GM10248 (cell line): Measurements from ENCODE around the gene EPB41L4B.

Experiments
- CTCF ChIA-PET: fragments of 300-600 bp; sonication (Branson Sonifier 250); formaldehyde crosslinking; extraction: SDS; loops from one replicate; lab custom pipeline; 2021; ENCODE audit warnings: antibody characterized with exemption; lab: Yijun Ruan, JAX
- POLR2A ChIA-PET: fragments of 350-650 bp; sonication (Branson Sonifier 250); formaldehyde crosslinking; extraction: SDS; loops from one replicate; lab custom pipeline; 2020; ENCODE audit warnings: antibody characterized with exemption; lab: Yijun Ruan, JAX
- DNase-seq: peaks from one replicate; pipeline ENCODE4 v3.0.0; 2012; ENCODE audit errors: extremely low spot score
- CTCF ChIP-seq: IDR thresholded peaks from 2 replicates; pipeline ENCODE4 v1.5.1; 2012; ENCODE audit warnings: mild to moderate bottlenecking, low read depth; ENCODE audit errors: extremely low read depth, missing control alignments, control extremely low read depth

EPB41L4B gene

GRCh38 chr9:109272045-109272444, 48.8 kb downstream of the EPB41L4B start:
- ChIA-PET CTCF (interaction anchor here (1.1 kb wide), 2 partner anchors 10 kb away, joined by 3 to 5 read pairs; no protein-coding TSS in a partner anchor), POLR2A (no interaction called here)
- no peak for DNase-seq
- TF ChIP-seq CTCF, result no peak

DNA sequence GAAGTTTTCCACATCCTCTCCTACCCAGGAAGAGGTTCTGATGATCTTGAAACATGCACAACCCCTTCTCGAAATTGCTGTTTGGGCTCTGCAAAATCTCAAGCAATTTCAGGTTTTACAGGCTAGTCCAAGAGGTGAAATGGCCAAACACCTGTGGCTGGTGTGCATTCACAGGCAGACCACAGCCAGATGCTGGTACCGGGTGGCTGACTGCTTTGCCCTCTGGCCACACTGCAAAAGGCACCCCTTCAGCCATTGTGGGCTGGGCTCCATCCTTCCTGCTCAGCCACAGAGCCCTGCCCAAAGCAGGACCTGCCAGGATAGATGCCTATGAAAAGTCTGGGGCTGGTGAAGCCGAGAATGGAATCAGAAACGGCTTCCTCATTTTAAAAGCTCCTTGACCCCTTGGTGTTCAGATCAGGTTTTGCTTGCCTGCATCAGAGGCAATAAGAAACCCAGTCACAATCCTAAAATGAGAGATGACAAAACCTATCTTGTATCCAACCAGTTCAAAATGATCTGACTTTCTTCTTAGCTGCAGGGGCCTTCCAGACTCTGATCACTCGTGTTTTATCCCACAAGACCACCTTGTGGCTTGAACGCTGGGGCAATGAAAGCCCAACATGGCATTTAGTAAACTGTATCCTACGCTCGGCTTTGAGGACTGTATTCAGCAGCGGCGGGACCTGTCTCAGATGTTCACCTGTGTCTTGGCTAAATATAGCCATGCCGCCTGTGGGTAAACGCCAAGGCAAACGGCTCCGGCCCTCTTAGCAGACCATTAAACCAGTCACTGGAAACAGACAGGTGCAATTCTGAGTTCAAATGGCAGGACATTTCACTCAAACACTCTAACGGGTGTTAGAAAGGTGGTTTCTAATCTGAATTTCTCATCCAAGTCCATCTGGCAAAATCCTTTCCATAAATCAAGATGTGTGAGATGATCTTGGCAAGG, 49.6 kb downstream of the EPB41L4B start:
- TF ChIP-seq CTCF, result no peak
- ChIA-PET CTCF (no interaction called here), POLR2A (no interaction called here)
- no peak for DNase-seq

DNA sequence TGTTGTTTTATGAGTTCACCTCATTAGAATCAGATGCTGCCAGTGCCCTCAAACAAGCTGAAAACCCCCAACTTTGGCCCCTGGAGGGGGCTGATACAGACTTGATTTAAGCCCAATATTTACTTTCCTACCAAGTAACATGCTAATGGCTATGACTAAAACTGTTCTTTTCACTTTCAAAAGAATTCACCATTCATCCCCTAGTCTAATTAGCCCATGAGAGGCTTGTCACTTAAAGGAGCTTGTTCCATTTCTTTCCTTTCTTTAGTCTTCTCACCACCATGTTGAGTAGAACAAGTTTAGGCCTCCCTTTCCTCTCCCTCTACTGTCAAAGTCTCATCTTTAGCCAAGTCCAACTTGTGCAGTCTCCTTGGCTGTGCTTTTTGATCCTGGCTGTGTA, 50.4 kb downstream of the EPB41L4B start:
- ChIA-PET CTCF (no interaction called here), POLR2A (no interaction called here)
- DNase-seq, result no peak
- no peak for TF ChIP-seq CTCF

- TF ChIP-seq CTCF, result no peak
- CTCF ChIA-PET, result no interaction called here
- no peak for DNase-seq
- POLR2A ChIA-PET, result no interaction called here
Observed at GRCh38 chr9:109269839-109270238, 51.0 kb downstream of the EPB41L4B start.

GRCh38 chr9:109269081-109269480, 51.8 kb downstream of the EPB41L4B start:
- TF ChIP-seq CTCF, result no peak
- CTCF ChIA-PET, result no interaction called here
- POLR2A ChIA-PET, result no interaction called here
- DNase-seq, result no peak

DNA sequence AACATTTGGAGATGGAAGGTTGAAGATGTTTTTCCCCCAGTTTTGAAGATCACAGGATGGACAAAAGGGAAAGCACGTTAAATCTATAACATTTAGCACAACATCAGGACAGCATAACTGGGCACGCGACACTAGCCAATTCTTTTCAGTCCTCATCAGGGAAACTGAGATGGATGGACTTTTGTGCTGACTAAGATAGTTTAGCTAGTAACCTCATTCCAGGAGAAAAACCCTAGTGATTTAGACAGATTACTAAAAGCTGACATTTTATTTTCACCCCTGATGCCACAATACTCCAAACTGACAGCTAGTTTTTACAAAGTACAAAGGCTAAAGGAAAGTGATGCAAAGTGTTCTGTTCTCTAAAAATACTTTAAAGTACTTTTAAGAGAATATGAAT, 53.3 kb downstream of the EPB41L4B start:
- TF ChIP-seq CTCF, result no peak
- CTCF ChIA-PET, result interaction anchor here (1.1 kb wide), 1 partner anchor 22 kb away, joined by 3 read pairs; no protein-coding TSS in a partner anchor
- POLR2A ChIA-PET, result no interaction called here
- DNase-seq, result no peak
